Caco-2 (cell line): Measurements from ENCODE around the gene PEX13. TPM values are rescaled to one million over a fixed set of nuclear protein-coding genes. Genes with fewer than 3 reads are reported as not detected.
"Not testable (repeated sequence)": the region's sequence is repeated elsewhere in the genome, so short reads cannot be mapped to it uniquely, and the experiment has no call there.

Source experiments
- BruUV-seq: library from RNA; stranded (reverse); fragments of 400-500 nt; replicated peaks from 2 replicates; lab custom pipeline; 2021; lab: Mats Ljungman, UMichigan
- CTCF ChIA-PET: fragments of 300-600 bp; sonication (Branson Sonifier 250); formaldehyde crosslinking; loops from one replicate; lab custom pipeline; 2022; ENCODE audit warnings: antibody characterized with exemption; lab: Charles Lee
- POLR2A ChIA-PET: fragments of 300-600 bp; sonication (Branson Sonifier 250); formaldehyde crosslinking; loops from one replicate; lab custom pipeline; 2022; ENCODE audit warnings: antibody characterized with exemption; lab: Charles Lee
- DNase-seq, 2 experiments: peaks; one replicate each; pipeline versions ENCODE4 v3.0.0 to v3.0.0-alpha.2; 2020 to 2022
- H3K27me3 ChIP-seq: replicated peaks from 2 replicates; pipeline ENCODE4 v1.6.0; 2011; ENCODE audit warnings: low read length; ENCODE audit not compliant: control insufficient read depth, insufficient read depth
- H3K36me3 ChIP-seq: 2 replicates; pipeline ENCODE4 v1.5.1; 2011; ENCODE audit warnings: low read length; ENCODE audit not compliant: control insufficient read depth, insufficient read depth
- H3K4me1 ChIP-seq: fragments of 250-450 bp; sonication (Bioruptor Pico); 2 replicates; pipeline ENCODE4 v1.5.1; 2020; ENCODE audit warnings: mild to moderate bottlenecking
- H3K4me3 ChIP-seq: 2 replicates; pipeline ENCODE4 v1.5.1; 2011; ENCODE audit warnings: low read depth, mild to moderate bottlenecking, control low read depth, low read length
- H3K9me3 ChIP-seq: fragments of 250-450 bp; sonication (Bioruptor Pico); 2 replicates; pipeline ENCODE4 v1.5.1; 2020; ENCODE audit warnings: mild to moderate bottlenecking, moderate library complexity
- H3K27ac Mint-ChIP-seq: one replicate; pipeline ENCODE4 v1.8.0; 2022; ENCODE audit warnings: mixed read lengths; ENCODE audit not compliant: unreplicated experiment
- H3K27me3 Mint-ChIP-seq: one replicate; pipeline ENCODE4 v1.8.0; 2022; ENCODE audit warnings: mixed read lengths; ENCODE audit not compliant: insufficient read depth, unreplicated experiment
- H3K36me3 Mint-ChIP-seq: one replicate; pipeline ENCODE4 v1.8.0; 2022; ENCODE audit warnings: mild to moderate bottlenecking, mixed read lengths; ENCODE audit not compliant: insufficient read depth, unreplicated experiment
- H3K4me1 Mint-ChIP-seq: one replicate; pipeline ENCODE4 v1.8.0; 2022; ENCODE audit warnings: low read depth, mixed read lengths; ENCODE audit not compliant: unreplicated experiment
- H3K4me3 Mint-ChIP-seq: one replicate; pipeline ENCODE4 v1.8.0; 2022; ENCODE audit warnings: mild to moderate bottlenecking, moderate library complexity, mixed read lengths; ENCODE audit not compliant: unreplicated experiment
- H3K9me3 Mint-ChIP-seq: one replicate; pipeline ENCODE4 v1.8.0; 2022; ENCODE audit warnings: mixed read lengths; ENCODE audit not compliant: unreplicated experiment
- intact Hi-C: fragments of 100-400 bp; cut with micrococcal nuclease; formaldehyde crosslinking; loops from one replicate; pipeline ENCODE4 v1.10.0; 2022; ENCODE audit not compliant: unreplicated experiment
- total RNA-seq: library from RNA; stranded (reverse); gene quantifications from 2 replicates; pipeline ENCODE4 v1.2.3, GENCODE V29; 2022
- TF ChIP-seq, protein P1 (sequence below), 2 experiments: fragments of 200-600 bp in 1 of 2; IDR thresholded peaks; 1 replicate in 1 of 2; 2 replicates in 1 of 2; pipeline versions ENCODE4 v1.5.1 to v1.8.0; 2011 to 2022; ENCODE audit warnings: antibody characterized with exemption in 1 of 2, control low read depth in 1 of 2, inconsistent platforms in 1 of 2, low read depth in 1 of 2, low read length in 1 of 2, mild to moderate bottlenecking in 1 of 2, moderate library complexity in 1 of 2; ENCODE audit not compliant: insufficient read depth in 1 of 2, severe bottlenecking in 1 of 2, unreplicated experiment in 1 of 2

PEX13 gene
- total RNA-seq, 1 experiment from 2014 or later: 37.4 TPM

DNA sequence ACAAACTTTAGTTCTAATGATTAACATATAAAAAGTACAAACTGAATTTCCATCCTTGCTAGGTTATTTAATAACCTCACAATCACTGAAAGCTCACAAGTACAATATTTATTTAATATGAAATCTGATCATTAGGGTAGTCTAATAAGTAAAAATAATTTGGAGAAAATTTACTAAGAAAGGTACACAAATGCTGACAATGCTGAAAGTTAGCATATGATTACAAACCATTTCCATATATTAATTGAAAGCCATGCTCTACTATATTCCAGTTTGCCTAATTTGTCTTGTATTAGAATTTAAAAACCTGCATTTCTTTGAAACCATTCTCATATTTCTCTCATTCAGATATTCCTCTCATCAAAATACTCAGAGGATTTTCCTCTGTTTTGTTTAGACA is 8.2 kb upstream of the PEX13 start:
- TF ChIP-seq, protein P1, sequence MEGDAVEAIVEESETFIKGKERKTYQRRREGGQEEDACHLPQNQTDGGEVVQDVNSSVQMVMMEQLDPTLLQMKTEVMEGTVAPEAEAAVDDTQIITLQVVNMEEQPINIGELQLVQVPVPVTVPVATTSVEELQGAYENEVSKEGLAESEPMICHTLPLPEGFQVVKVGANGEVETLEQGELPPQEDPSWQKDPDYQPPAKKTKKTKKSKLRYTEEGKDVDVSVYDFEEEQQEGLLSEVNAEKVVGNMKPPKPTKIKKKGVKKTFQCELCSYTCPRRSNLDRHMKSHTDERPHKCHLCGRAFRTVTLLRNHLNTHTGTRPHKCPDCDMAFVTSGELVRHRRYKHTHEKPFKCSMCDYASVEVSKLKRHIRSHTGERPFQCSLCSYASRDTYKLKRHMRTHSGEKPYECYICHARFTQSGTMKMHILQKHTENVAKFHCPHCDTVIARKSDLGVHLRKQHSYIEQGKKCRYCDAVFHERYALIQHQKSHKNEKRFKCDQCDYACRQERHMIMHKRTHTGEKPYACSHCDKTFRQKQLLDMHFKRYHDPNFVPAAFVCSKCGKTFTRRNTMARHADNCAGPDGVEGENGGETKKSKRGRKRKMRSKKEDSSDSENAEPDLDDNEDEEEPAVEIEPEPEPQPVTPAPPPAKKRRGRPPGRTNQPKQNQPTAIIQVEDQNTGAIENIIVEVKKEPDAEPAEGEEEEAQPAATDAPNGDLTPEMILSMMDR (IDR thresholded peaks at IDR 0.05; ENCODE audit: insufficient read depth in 1 of 2, low read depth in 1 of 2, low read length in 1 of 2, severe bottlenecking in 1 of 2, unreplicated experiment in 1 of 2): no peak
- intact Hi-C loops: no loop called here
- Mint-ChIP-seq H3K27me3 (no peaks in the 10 kb centered on the region), H3K4me3 (no peak overlapping the region), H3K4me1 (no peaks in the 10 kb centered on the region), H3K9me3 (no peaks in the 10 kb centered on the region), H3K36me3 (no peaks in the 10 kb centered on the region), H3K27ac (no peak overlapping the region)
- Histone ChIP-seq H3K27me3 (no peaks in the 10 kb centered on the region), H3K36me3 (no peaks in the 10 kb centered on the region), H3K9me3 (no peaks in the 10 kb centered on the region), H3K4me1 (no peaks in the 10 kb centered on the region), H3K4me3 (no peak overlapping the region)
- no peak for DNase-seq
- no TSS peak for BruUV-seq
- CTCF ChIA-PET: no interaction called here
- POLR2A ChIA-PET: no interaction called here

DNA sequence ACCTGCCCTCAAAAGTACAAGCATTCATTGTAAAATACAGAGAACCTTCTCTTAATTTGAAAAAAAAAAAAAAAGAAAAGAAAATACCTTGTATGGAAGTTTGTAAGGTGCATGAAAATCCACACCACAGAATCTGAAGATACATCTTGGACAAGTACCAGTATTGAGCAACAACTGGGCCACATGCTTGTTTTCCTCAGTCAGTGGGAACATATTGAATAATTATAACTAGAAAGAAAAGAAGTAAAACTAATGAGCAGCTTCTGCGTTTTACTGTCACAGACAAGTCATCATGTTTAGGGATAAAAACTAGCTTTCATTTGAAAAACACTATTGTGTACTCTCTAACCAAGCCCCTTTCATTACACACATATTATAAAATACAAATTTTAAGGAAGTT is 5.8 kb upstream of the PEX13 start:
- Mint-ChIP-seq H3K27ac (no peak overlapping the region), H3K27me3 (no peaks in the 10 kb centered on the region), H3K4me3 (no peak overlapping the region), H3K36me3 (peaks cover 5% of the 10 kb centered on the region), H3K4me1 (no peaks in the 10 kb centered on the region), H3K9me3 (no peaks in the 10 kb centered on the region)
- TF ChIP-seq, protein P1 (IDR thresholded peaks at IDR 0.05; ENCODE audit: insufficient read depth in 1 of 2, low read depth in 1 of 2, low read length in 1 of 2, severe bottlenecking in 1 of 2, unreplicated experiment in 1 of 2): no peak
- H3K4me1 ChIP-seq: peaks cover 8% of the 10 kb centered on the region
- H3K36me3 ChIP-seq: no peaks in the 10 kb centered on the region
- ChIA-PET CTCF (no interaction called here), POLR2A (no interaction called here)
- intact Hi-C loops: no loop called here
- H3K9me3 ChIP-seq: no peaks in the 10 kb centered on the region
- DNase-seq: no peak
- BruUV-seq: no TSS peak
- H3K4me3 ChIP-seq: no peak overlapping the region
- no peaks in the 10 kb centered on the region for H3K27me3 ChIP-seq

DNA sequence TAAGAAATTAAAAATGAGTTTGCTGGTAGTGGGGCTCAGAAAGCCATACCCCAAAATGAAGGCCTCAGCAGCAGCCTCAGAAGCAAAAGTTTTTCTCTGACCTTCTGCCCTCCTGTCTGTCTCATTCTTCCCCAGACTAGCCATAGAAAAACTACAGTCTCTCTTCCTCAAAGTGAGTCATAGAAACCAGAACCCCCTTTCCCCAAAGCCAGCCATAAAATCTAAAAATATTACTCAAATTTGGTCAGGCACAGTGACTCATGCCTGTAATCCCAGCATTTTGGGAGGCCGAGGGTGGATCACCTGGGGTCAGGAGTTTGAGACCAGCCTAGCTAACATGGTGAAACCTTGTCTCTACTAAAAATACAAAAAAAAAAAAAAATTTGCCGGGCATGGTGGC is 5.2 kb upstream of the PEX13 start:
- intact Hi-C loops, H3K4me1 ChIP-seq, H3K27me3 Mint-ChIP-seq, H3K4me3 ChIP-seq, H3K36me3 ChIP-seq, H3K9me3 Mint-ChIP-seq, H3K4me1 Mint-ChIP-seq, H3K27ac Mint-ChIP-seq, BruUV-seq, H3K27me3 ChIP-seq, H3K9me3 ChIP-seq, DNase-seq, CTCF ChIA-PET, POLR2A ChIA-PET, H3K4me3 Mint-ChIP-seq: not testable (repeated sequence)
- H3K36me3 Mint-ChIP-seq: peaks cover 11% of the 10 kb centered on the region

DNA sequence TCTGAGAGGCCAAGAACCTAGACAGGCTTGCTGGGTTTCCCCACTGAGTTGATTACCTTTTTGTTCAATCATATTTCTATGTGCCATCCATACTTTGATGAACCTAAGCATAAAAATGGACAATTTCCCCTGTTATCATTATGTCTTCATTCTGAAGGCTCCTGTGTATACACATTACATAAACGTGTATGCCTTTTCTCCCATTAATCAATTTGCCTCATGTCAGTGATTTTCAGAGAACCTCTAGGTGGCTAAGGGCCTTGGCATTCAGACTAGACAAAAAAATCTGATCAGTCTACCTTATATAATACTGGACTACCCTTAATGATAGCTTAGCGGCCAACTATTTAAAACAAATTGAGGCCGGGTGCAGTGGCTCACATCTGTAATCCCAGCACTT is 4.1 kb upstream of the PEX13 start:
- no peak overlapping the region for H3K27ac Mint-ChIP-seq
- no peak for DNase-seq
- Histone ChIP-seq H3K4me3 (no peak overlapping the region), H3K27me3 (no peaks in the 10 kb centered on the region), H3K9me3 (no peaks in the 10 kb centered on the region), H3K36me3 (no peaks in the 10 kb centered on the region), H3K4me1 (peaks cover 8% of the 10 kb centered on the region)
- TF ChIP-seq, protein P1 (IDR thresholded peaks at IDR 0.05; ENCODE audit: insufficient read depth in 1 of 2, low read depth in 1 of 2, low read length in 1 of 2, severe bottlenecking in 1 of 2, unreplicated experiment in 1 of 2): no peak
- H3K27me3 Mint-ChIP-seq: no peaks in the 10 kb centered on the region
- CTCF ChIA-PET: no interaction called here
- no peak overlapping the region for H3K4me3 Mint-ChIP-seq
- peaks cover 22% of the 10 kb centered on the region for H3K36me3 Mint-ChIP-seq
- intact Hi-C loops: no loop called here
- no peaks in the 10 kb centered on the region for H3K9me3 Mint-ChIP-seq
- no peaks in the 10 kb centered on the region for H3K4me1 Mint-ChIP-seq
- POLR2A ChIA-PET: no interaction called here
- no TSS peak for BruUV-seq
